Measurements from ENCODE around the gene MLKL.

DNA sequence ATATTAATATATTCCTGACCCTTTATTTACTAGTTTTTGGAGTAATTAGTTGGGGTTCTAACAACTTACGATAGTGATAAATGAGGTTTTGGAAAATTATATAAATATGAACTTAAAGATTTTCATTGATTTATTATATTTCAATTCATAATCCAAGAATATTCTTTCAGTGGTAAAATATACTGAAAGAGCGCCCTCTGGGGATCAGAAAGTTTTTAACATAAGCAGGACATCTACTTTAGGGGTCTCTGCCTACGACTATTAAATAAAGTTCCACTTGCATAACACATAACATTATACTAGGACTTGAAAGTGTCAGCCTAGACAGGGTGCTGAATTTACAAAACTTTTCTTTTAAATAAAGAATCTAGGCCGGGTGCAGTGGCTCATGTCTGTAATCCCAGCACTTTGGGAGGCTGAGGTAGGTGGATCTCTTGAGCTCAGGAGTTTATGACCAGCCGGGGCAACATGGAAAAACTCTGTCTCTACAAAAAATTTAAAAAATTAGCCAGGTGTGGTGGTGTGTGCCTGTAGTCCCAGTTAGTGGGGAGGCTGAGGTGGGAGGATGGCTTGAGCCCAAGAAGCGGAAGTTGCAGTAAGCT, 49.6 kb downstream of the MLKL start:
- TF ChIP-seq, protein P1, sequence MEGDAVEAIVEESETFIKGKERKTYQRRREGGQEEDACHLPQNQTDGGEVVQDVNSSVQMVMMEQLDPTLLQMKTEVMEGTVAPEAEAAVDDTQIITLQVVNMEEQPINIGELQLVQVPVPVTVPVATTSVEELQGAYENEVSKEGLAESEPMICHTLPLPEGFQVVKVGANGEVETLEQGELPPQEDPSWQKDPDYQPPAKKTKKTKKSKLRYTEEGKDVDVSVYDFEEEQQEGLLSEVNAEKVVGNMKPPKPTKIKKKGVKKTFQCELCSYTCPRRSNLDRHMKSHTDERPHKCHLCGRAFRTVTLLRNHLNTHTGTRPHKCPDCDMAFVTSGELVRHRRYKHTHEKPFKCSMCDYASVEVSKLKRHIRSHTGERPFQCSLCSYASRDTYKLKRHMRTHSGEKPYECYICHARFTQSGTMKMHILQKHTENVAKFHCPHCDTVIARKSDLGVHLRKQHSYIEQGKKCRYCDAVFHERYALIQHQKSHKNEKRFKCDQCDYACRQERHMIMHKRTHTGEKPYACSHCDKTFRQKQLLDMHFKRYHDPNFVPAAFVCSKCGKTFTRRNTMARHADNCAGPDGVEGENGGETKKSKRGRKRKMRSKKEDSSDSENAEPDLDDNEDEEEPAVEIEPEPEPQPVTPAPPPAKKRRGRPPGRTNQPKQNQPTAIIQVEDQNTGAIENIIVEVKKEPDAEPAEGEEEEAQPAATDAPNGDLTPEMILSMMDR (IDR thresholded peaks at IDR 0.05 in 4 of 5, conservative IDR thresholded peaks at IDR 0.05 in 1 of 5), result peak in 1 of 5 experiments; percentile 9
- no peak for TF ChIP-seq POLR2A (IDR thresholded peaks at IDR 0.05)
